GM23248 (cell line): ENCODE measurements around the gene TAP1. TPM values are rescaled to one million over a fixed set of nuclear protein-coding genes. Genes with fewer than 3 reads are reported as not detected.
A peak's percentile ranks its signal among the peaks of the same experiment; 100 is the strongest.

Source experiments
- DNase-seq: peaks from one replicate; pipeline ENCODE4 v3.0.0-alpha.2; 2015
- H2AFZ ChIP-seq: fragments of 200-600 bp; sonication (generic); 2 replicates; pipeline ENCODE4 v1.6.1; 2016; ENCODE audit warnings: antibody characterized with exemption
- H3F3A ChIP-seq: fragments of 200-600 bp; sonication (generic); 2 replicates; pipeline ENCODE4 v1.6.1; 2016; ENCODE audit warnings: mild to moderate bottlenecking, antibody characterized with exemption, mixed run types; ENCODE audit not compliant: insufficient read depth
- H3K27ac ChIP-seq: fragments of 200-600 bp; sonication (generic); 2 replicates; pipeline ENCODE4 v1.5.1; 2016; ENCODE audit warnings: mild to moderate bottlenecking
- H3K27me3 ChIP-seq: fragments of 200-600 bp; sonication (generic); replicated peaks from 2 replicates; pipeline ENCODE4 v1.6.1; 2016; ENCODE audit warnings: mild to moderate bottlenecking; ENCODE audit not compliant: insufficient read depth
- H3K36me3 ChIP-seq: fragments of 200-600 bp; sonication (generic); 2 replicates; pipeline ENCODE4 v1.6.1; 2016; ENCODE audit warnings: low read depth, mild to moderate bottlenecking
- H3K4me1 ChIP-seq: fragments of 200-600 bp; sonication (generic); 2 replicates; pipeline ENCODE4 v1.6.1; 2016; ENCODE audit warnings: mild to moderate bottlenecking; ENCODE audit not compliant: insufficient read depth
- H3K4me2 ChIP-seq: fragments of 200-600 bp; sonication (generic); one replicate; pipeline ENCODE4 v1.6.1; 2016; ENCODE audit warnings: mild to moderate bottlenecking; ENCODE audit not compliant: unreplicated experiment
- H3K4me3 ChIP-seq: fragments of 200-600 bp; sonication (generic); 2 replicates; pipeline ENCODE4 v1.5.1; 2016; ENCODE audit warnings: mild to moderate bottlenecking
- H3K79me2 ChIP-seq: fragments of 200-600 bp; sonication (generic); 2 replicates; pipeline ENCODE4 v1.6.1; 2016; ENCODE audit warnings: mild to moderate bottlenecking; ENCODE audit not compliant: insufficient read depth
- H3K9ac ChIP-seq: fragments of 200-600 bp; sonication (generic); 2 replicates; pipeline ENCODE4 v1.6.1; 2016; ENCODE audit warnings: mild to moderate bottlenecking
- H3K9me2 ChIP-seq: fragments of 200-600 bp; sonication (generic); 2 replicates; pipeline ENCODE4 v1.6.1; 2016; ENCODE audit warnings: mixed run types, mild to moderate bottlenecking, moderate library complexity; ENCODE audit not compliant: insufficient read depth
- H3K9me3 ChIP-seq: fragments of 200-600 bp; sonication (generic); one replicate; pipeline ENCODE4 v1.6.1; 2017; ENCODE audit warnings: low read depth
- H4K20me1 ChIP-seq: fragments of 200-600 bp; sonication (generic); 2 replicates; pipeline ENCODE4 v1.6.0; 2016; ENCODE audit not compliant: insufficient read depth
- EZH2 ChIP-seq: fragments of 200-600 bp; sonication (generic); IDR thresholded peaks from 2 replicates; pipeline ENCODE4 v1.6.1; 2018; ENCODE audit warnings: antibody characterized with exemption, mild to moderate bottlenecking; ENCODE audit not compliant: insufficient read depth, poor library complexity, severe bottlenecking
- EZH2phosphoT487 ChIP-seq: fragments of 200-600 bp; sonication (generic); IDR thresholded peaks from 2 replicates; pipeline ENCODE4 v1.6.1; 2018; ENCODE audit warnings: antibody characterized with exemption, moderate library complexity, mild to moderate bottlenecking, low read depth; ENCODE audit not compliant: insufficient read depth
- WGBS, 2 experiments: methylation state at CpG; one replicate each; pipeline ENCODE4 v1.1.6; 2015 to 2017; ENCODE audit warnings: low lambda C conversion rate in 2 of 2, low coverage in 1 of 2; ENCODE audit errors: missing lambda C conversion rate in 2 of 2; 5-methylcytosine and 5-hydroxymethylcytosine counted together
- in situ Hi-C: fragments of 300-500 bp; cut with MboI; formaldehyde crosslinking; loops from 2 replicates; pipeline ENCODE4 v1.15.0; 2020
- polyA plus RNA-seq: library from polyadenylated mRNA; unstranded; fragments of >200 nt; fragmentation: Nextera tagmentation; extraction: Ambion mirVana; gene quantifications from 2 replicates; pipeline ENCODE4 v1.2.1, GENCODE V29; 2016
- total RNA-seq: library from RNA; depleted of rRNA; stranded (reverse); fragments of >200 nt; shearing (Covaris generic); gene quantifications from 2 replicates; pipeline ENCODE4 v1.2.3, GENCODE V29; 2014

The TAP1 gene
- total and polyA plus RNA-seq, 2 experiments from 2014 or later: 27.5 to 29.8 TPM

DNA sequence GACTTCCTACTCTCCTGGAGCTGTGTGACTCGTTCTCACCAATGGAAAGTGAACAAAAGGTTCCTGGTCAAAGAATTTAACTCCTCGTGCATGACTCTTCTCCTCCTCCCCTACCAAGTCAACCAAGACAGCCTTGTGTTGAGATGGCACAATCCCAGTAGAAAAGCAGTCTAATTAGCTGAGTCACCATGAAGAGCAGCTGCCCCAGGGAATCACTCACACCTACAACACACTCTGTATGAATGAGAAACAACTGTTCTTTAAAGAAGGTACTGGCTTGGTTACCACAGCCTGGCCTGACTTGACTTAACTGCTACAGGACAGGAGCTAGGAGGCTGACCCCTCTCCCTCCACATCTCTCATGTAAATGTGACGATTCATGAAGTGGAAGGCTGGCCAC lies 33.8 kb downstream of the TAP1 start:
- H2AFZ ChIP-seq: no peak overlapping the region
- no peaks in the 10 kb centered on the region for H4K20me1 ChIP-seq
- no peak overlapping the region for H3K27ac ChIP-seq
- peaks cover 23% of the 10 kb centered on the region for H3K27me3 ChIP-seq
- no peak overlapping the region for H3K9ac ChIP-seq
- TF ChIP-seq EZH2phosphoT487 (no peak), EZH2 (no peak)
- no peaks in the 10 kb centered on the region for H3K9me3 ChIP-seq
- H3K4me3 ChIP-seq: no peak overlapping the region
- in situ Hi-C loops: no loop called here
- H3K36me3 ChIP-seq: no peaks in the 10 kb centered on the region
- peak; percentile 88 for DNase-seq
- no peaks in the 10 kb centered on the region for H3K9me2 ChIP-seq
- no peaks in the 10 kb centered on the region for H3K79me2 ChIP-seq
- 39 to 41% methylated on average over 3 of the region's 3 CpGs for WGBS, 2 experiments
- no peaks in the 10 kb centered on the region for H3F3A ChIP-seq
- H3K4me1 ChIP-seq: peaks cover 9% of the 10 kb centered on the region; the same call in 1 of the 2 replicates
- peak overlapping the region; percentile 10 for H3K4me2 ChIP-seq

DNA sequence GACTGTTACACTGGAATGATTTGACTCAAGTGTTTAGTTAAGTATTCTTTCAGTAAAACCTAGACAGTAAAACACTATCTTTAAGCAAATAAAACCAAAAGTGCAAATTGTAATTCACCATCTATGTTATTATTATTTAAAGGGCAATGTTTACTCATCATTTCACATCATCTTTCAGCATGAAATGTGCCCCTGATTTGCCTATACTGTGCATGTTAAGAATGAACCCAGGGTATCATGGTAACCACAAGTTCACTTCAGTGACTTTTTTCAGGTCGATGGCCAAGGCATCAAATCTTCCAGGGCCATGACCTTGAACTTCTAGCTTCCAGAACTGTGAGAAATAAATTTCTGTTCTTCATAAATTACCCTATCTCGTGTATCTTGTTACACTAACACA lies 34.6 kb downstream of the TAP1 start:
- H3K27ac ChIP-seq: no peak overlapping the region
- WGBS, 2 experiments: 45 to 47% methylated on average over 2 of the region's 2 CpGs
- H2AFZ ChIP-seq: no peak overlapping the region
- H3K27me3 ChIP-seq: peaks cover 28% of the 10 kb centered on the region
- no peaks in the 10 kb centered on the region for H3K9me3 ChIP-seq
- no peak for DNase-seq
- H3K9me2 ChIP-seq: no peaks in the 10 kb centered on the region
- no peaks in the 10 kb centered on the region for H3F3A ChIP-seq
- TF ChIP-seq EZH2phosphoT487: no peak
- TF ChIP-seq EZH2: no peak
- peaks cover 9% of the 10 kb centered on the region; the same call in 1 of the 2 replicates for H3K4me1 ChIP-seq
- H3K4me2 ChIP-seq: no peak overlapping the region
- no peak overlapping the region for H3K4me3 ChIP-seq
- H3K79me2 ChIP-seq: no peaks in the 10 kb centered on the region
- H3K36me3 ChIP-seq: no peaks in the 10 kb centered on the region
- H3K9ac ChIP-seq: no peak overlapping the region
- H4K20me1 ChIP-seq: no peaks in the 10 kb centered on the region
- in situ Hi-C loops: no loop called here

DNA sequence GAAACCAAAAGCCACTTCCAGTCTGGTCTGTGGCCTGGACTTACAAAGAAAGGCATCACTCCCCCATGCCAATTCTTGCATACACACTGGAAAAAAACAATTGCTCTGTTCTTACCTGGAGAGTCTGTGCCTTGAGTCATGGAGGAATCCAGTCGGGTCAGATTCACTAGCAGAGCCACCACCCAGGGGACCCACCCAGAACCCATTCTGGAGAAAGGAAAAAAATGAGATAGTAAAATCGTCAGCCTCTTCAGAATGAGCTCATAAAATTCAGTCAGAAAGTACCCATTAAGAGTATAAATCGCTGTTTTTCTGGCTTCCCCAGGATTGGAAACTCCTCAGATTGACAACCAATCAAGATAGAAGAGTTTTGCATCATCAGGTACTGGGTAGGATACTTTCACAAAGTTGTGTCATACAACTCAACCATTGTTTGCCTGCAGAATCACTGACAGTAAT lies 36.7 kb downstream of the TAP1 start, which contains the start of gene HLA-DOB:
TSS of gene HLA-DOB (minus strand) at position 257 of the 459 bp plus-strand sequence. CDS start at position 206, 51 bp downstream.
- Histone ChIP-seq H3K36me3 (no peaks in the 10 kb centered on the region), H3K27ac (no peak within 1 kb of the TSS), H3K79me2 (no peaks in the 10 kb centered on the region), H3K4me3 (no peak within 1 kb of the TSS), H3K9me3 (no peaks in the 10 kb centered on the region), H4K20me1 (no peaks in the 10 kb centered on the region), H3K4me2 (no peak within 1 kb of the TSS), H3K27me3 (peaks cover 42% of the 10 kb centered on the region), H3F3A (no peaks in the 10 kb centered on the region), H3K9ac (no peak within 1 kb of the TSS), H3K4me1 (peaks cover 9% of the 10 kb centered on the region; the same call in 1 of the 2 replicates), H2AFZ (no peak within 1 kb of the TSS), H3K9me2 (no peaks in the 10 kb centered on the region)
- 47% methylated on average over 3 of the region's 3 CpGs for whole genome bisulfite sequencing, 2 experiments
- in situ Hi-C loops: no loop called here
- TF ChIP-seq EZH2 (no peak), EZH2phosphoT487 (no peak)
- peak; percentile 26 for DNase-seq

DNA sequence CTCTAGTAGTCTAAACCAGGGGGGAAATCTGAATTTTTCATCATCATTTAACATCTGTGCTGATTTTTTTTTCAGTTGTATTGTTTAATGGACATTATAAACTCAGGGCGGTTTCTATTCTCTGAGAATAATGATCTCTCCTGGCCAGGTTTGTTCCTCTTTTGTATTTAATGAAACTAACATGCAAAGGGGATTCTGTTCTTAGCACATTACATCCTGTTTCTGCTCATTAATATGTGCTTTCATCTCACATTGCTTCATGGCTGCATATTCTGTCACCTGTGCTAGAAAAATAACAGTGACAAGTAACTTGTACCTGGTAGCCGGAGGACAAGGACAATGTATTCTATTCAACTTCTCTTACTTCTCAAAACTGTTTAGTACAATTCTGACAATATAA lies 37.5 kb downstream of the TAP1 start:
- Histone ChIP-seq H3K9me3 (no peaks in the 10 kb centered on the region), H3K27ac (no peak overlapping the region), H3K4me1 (peaks cover 9% of the 10 kb centered on the region; the same call in 1 of the 2 replicates), H2AFZ (no peak overlapping the region), H3K4me3 (no peak overlapping the region), H3K79me2 (no peaks in the 10 kb centered on the region), H3F3A (no peaks in the 10 kb centered on the region), H3K27me3 (peaks cover 42% of the 10 kb centered on the region), H3K36me3 (no peaks in the 10 kb centered on the region), H3K9ac (no peak overlapping the region), H3K9me2 (no peaks in the 10 kb centered on the region), H3K4me2 (no peak overlapping the region), H4K20me1 (no peaks in the 10 kb centered on the region)
- WGBS, 2 experiments: 80 to 87% methylated on average over 2 of the region's 2 CpGs
- no peak for DNase-seq
- in situ Hi-C loops: no loop called here
- TF ChIP-seq EZH2: no peak

DNA sequence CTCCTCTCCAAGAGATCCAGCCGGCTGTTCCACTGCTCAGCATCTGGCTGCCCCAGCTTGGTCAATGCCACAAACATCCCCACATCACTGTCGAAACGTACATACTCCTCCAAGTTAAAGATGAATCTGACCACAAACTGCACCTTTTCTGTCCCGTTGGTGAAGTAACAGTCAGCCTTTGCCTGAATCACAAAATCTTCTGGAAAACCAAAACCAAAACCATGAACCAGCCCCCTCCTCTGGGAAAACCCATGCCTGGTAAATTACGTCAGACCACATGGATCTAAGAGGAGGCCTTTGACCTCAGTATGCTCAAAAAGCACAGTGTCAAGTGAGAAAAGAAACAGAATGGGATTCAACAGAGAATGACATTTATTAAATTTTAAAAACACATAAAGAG lies 38.4 kb downstream of the TAP1 start:
- Histone ChIP-seq H3F3A (no peaks in the 10 kb centered on the region), H2AFZ (no peak overlapping the region), H3K9me3 (no peaks in the 10 kb centered on the region), H4K20me1 (no peaks in the 10 kb centered on the region), H3K4me1 (peaks cover 8% of the 10 kb centered on the region; the same call in 1 of the 2 replicates), H3K27ac (no peak overlapping the region), H3K27me3 (peaks cover 42% of the 10 kb centered on the region), H3K36me3 (no peaks in the 10 kb centered on the region), H3K4me2 (no peak overlapping the region), H3K9me2 (no peaks in the 10 kb centered on the region), H3K79me2 (no peaks in the 10 kb centered on the region), H3K4me3 (no peak overlapping the region), H3K9ac (no peak overlapping the region)
- no peak for DNase-seq
- in situ Hi-C loops: no loop called here
- WGBS, 2 experiments: 70 to 74% methylated on average over 5 of the region's 5 CpGs
- TF ChIP-seq EZH2phosphoT487 (no peak), EZH2 (no peak)
